Glutamatergic neuron (in vitro differentiated cells): Measurements from ENCODE around the gene APMAP. TPM values are rescaled to one million over a fixed set of nuclear protein-coding genes. Genes with fewer than 3 reads are reported as not detected.

Experiments
- DNase-seq: peaks from one replicate; pipeline ENCODE4 v3.0.0; 2022
- H3K27ac Mint-ChIP-seq: one replicate; pipeline ENCODE4 v1.8.0; 2020; ENCODE audit warnings: mild to moderate bottlenecking, mixed read lengths, inconsistent platforms; ENCODE audit not compliant: unreplicated experiment
- H3K27me3 Mint-ChIP-seq: one replicate; pipeline ENCODE4 v1.8.0; 2020; ENCODE audit warnings: mild to moderate bottlenecking, moderate library complexity, mixed read lengths, inconsistent platforms; ENCODE audit not compliant: unreplicated experiment
- H3K36me3 Mint-ChIP-seq: one replicate; pipeline ENCODE4 v1.8.0; 2020; ENCODE audit warnings: mild to moderate bottlenecking, mixed read lengths, inconsistent platforms; ENCODE audit not compliant: unreplicated experiment
- H3K4me1 Mint-ChIP-seq: one replicate; pipeline ENCODE4 v1.8.0; 2020; ENCODE audit warnings: mild to moderate bottlenecking, low read depth, mixed read lengths, inconsistent platforms; ENCODE audit not compliant: unreplicated experiment
- H3K4me3 Mint-ChIP-seq: one replicate; pipeline ENCODE4 v1.8.0; 2020; ENCODE audit warnings: mild to moderate bottlenecking, mixed read lengths, inconsistent platforms; ENCODE audit not compliant: unreplicated experiment
- H3K9me3 Mint-ChIP-seq: one replicate; pipeline ENCODE4 v1.8.0; 2020; ENCODE audit warnings: mild to moderate bottlenecking, moderate library complexity, mixed read lengths, inconsistent platforms; ENCODE audit not compliant: unreplicated experiment
- CTCF ChIP-seq: fragments of 200-600 bp; sonication (generic); IDR thresholded peaks from one replicate; pipeline ENCODE4 v1.5.0; 2021; ENCODE audit not compliant: partially characterized antibody, unreplicated experiment
- total RNA-seq: library from RNA; stranded (reverse); fragmentation: NEBNext Ultra II Directional; extraction: Animal tissue kit (Norgen Biotek cat#: 25700); gene quantifications from one replicate; pipeline ENCODE4 v1.2.1, GENCODE V29; 2021; ENCODE audit not compliant: unreplicated experiment

The APMAP gene
- total RNA-seq, 1 donor from 2014 or later: 218 TPM

- H3K4me1 Mint-ChIP-seq: peaks cover 6% of the 10 kb centered on the region
- H3K36me3 Mint-ChIP-seq: peaks cover 10% of the 10 kb centered on the region
- H3K27ac Mint-ChIP-seq: no peak overlapping the region
- no peak overlapping the region for H3K4me3 Mint-ChIP-seq
- peaks cover 6% of the 10 kb centered on the region for H3K27me3 Mint-ChIP-seq
- TF ChIP-seq CTCF: no peak
- no peak for DNase-seq
- H3K9me3 Mint-ChIP-seq: peaks cover 1% of the 10 kb centered on the region
Observed at GRCh38 chr20:24915892-24916291, 76.7 kb downstream of the APMAP start.

DNA sequence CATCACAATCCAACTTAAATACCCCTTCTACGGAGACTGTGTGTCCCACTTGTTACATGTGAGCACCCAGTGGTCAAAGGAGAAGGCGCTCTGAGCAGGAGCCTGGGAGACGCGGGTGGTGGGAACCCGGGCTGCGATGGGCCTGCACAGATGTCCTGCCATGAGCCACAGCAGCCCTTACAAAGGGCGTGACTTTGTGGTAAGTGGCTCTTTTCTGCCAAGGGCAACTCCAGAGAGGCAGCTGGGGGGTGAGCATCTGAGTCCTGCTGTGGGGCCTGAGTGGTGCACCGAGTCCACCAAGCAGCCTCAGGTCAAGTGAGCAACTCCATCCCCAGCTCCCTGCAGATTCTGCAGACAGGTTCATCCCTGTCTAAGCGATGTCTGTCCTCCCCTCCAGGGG lies 77.1 kb downstream of the APMAP start:
- Mint-ChIP-seq H3K4me1 (peaks cover 5% of the 10 kb centered on the region), H3K36me3 (peaks cover 9% of the 10 kb centered on the region), H3K9me3 (peaks cover 1% of the 10 kb centered on the region), H3K27me3 (peaks cover 6% of the 10 kb centered on the region), H3K4me3 (no peak overlapping the region), H3K27ac (no peak overlapping the region)
- TF ChIP-seq CTCF: no peak
- DNase-seq: no peak

GRCh38 chr20:24914388-24915241 lies 77.9 kb downstream of the APMAP start:
- Mint-ChIP-seq H3K4me1 (peaks cover 5% of the 10 kb centered on the region), H3K36me3 (peaks cover 9% of the 10 kb centered on the region), H3K27ac (no peak overlapping the region), H3K27me3 (peaks cover 6% of the 10 kb centered on the region), H3K9me3 (peaks cover 1% of the 10 kb centered on the region), H3K4me3 (no peak overlapping the region)
- TF ChIP-seq CTCF: no peak
- DNase-seq: no peak

GRCh38 chr20:24913076-24913628 lies 79.4 kb downstream of the APMAP start:
- H3K27me3 Mint-ChIP-seq: peaks cover 6% of the 10 kb centered on the region
- DNase-seq: no peak
- peaks cover 9% of the 10 kb centered on the region for H3K36me3 Mint-ChIP-seq
- no peak overlapping the region for H3K4me3 Mint-ChIP-seq
- TF ChIP-seq CTCF: no peak
- H3K9me3 Mint-ChIP-seq: peaks cover 1% of the 10 kb centered on the region
- peaks cover 1% of the 10 kb centered on the region for H3K4me1 Mint-ChIP-seq
- H3K27ac Mint-ChIP-seq: no peak overlapping the region

Other genes starting within 250 kb of the APMAP start
- not detected for gene CST7, start 43.5 kb downstream of the APMAP start, total RNA-seq
- gene ACSS1, start 65.4 kb upstream of the APMAP start, total RNA-seq: not detected
- gene VSX1, start 89.4 kb upstream of the APMAP start, total RNA-seq: not detected
- 191 TPM for gene ENTPD6, start 203.0 kb upstream of the APMAP start, total RNA-seq